ENCODE results near the gene COX15.

COX15 gene

DNA sequence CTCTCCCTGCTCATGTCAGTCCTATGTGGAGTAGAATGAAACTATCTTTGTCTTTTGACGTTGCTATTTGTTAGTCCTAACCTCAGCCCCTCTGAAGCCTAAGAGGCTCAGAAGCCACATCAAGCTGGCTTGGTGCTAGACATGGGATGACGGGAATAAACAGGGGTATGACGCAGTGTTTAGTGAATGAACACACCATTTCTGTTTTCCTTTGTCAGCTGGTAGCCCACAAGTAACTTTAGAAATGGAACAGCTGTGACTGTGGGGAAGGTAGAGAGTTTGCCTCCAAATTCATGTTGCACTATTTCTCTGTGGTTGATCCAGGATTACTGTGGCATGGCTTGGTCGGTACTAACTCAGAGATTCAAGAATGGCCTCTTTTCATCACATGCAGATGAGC, 31.3 kb downstream of the COX15 start:
- no peaks in the 10 kb centered on the region for H3K9me3 ChIP-seq (ENCODE audit: control insufficient read depth, insufficient read depth, low read length)
- no peaks in the 10 kb centered on the region for H3F3A ChIP-seq (ENCODE audit: control insufficient read depth, insufficient read depth)
- H3K27ac ChIP-seq (ENCODE audit: low read depth, low read length): no peak overlapping the region
- 0 out of 2 replicates have a peak, but pooled peaks cover 2% of the 10 kb centered on the region for H3K36me3 ChIP-seq (ENCODE audit: control insufficient read depth, low read length)
- no peaks in the 10 kb centered on the region for H3K4me1 ChIP-seq (ENCODE audit: control insufficient read depth, low read length)
- no peaks in the 10 kb centered on the region for H3K79me2 ChIP-seq (ENCODE audit: control insufficient read depth, low read length)
- TF ChIP-seq EZH2phosphoT487 (IDR thresholded peaks at IDR 0.05; ENCODE audit: borderline replicate concordance, low read length): no peak
- TF ChIP-seq, protein P1, sequence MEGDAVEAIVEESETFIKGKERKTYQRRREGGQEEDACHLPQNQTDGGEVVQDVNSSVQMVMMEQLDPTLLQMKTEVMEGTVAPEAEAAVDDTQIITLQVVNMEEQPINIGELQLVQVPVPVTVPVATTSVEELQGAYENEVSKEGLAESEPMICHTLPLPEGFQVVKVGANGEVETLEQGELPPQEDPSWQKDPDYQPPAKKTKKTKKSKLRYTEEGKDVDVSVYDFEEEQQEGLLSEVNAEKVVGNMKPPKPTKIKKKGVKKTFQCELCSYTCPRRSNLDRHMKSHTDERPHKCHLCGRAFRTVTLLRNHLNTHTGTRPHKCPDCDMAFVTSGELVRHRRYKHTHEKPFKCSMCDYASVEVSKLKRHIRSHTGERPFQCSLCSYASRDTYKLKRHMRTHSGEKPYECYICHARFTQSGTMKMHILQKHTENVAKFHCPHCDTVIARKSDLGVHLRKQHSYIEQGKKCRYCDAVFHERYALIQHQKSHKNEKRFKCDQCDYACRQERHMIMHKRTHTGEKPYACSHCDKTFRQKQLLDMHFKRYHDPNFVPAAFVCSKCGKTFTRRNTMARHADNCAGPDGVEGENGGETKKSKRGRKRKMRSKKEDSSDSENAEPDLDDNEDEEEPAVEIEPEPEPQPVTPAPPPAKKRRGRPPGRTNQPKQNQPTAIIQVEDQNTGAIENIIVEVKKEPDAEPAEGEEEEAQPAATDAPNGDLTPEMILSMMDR (IDR thresholded peaks at IDR 0.05; ENCODE audit: low read depth, low read length, poor library complexity, severe bottlenecking): no peak
- H3K27me3 ChIP-seq (ENCODE audit: control insufficient read depth, low read length): no peaks in the 10 kb centered on the region
- H3K4me2 ChIP-seq (ENCODE audit: low read length): no peak overlapping the region
- H4K20me1 ChIP-seq (ENCODE audit: control insufficient read depth, insufficient read depth, low read depth, low read length): no peaks in the 10 kb centered on the region
- H3K9me2 ChIP-seq (replicated peaks; ENCODE audit: control insufficient read depth, low read length): no peaks in the 10 kb centered on the region
- H3K4me3 ChIP-seq (ENCODE audit: low read length): no peak overlapping the region

DNA sequence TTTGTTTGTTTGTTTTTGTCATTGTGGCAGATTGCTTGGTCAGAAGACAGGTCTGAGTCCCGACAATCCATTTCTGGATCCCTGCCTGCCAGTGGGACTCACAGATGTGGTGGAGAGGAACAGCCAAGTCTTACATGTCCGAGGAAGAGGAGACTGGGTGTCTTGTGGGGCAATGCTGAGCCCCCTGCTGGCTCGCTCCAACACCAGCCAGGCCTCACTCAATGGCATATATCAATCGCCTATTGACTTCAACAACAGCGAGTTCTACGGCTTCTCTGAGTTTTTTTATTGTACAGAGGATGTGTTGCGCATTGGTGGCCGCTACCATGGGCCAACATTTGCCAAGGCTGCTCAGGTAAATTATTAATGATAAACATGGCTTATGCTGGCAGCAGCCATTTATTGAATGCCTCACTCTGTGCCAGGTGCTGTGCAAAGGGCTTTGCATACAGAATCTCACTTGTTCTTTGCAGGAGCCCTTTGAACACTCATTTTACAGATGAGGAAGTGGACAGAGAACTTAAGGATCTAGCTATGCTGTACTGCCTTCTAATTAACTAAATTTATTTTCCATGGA, 33.3 kb downstream of the COX15 start:
- no peaks in the 10 kb centered on the region for H3K9me2 ChIP-seq (replicated peaks; ENCODE audit: control insufficient read depth, low read length)
- no peaks in the 10 kb centered on the region for H3K4me1 ChIP-seq (ENCODE audit: control insufficient read depth, low read length)
- no peak overlapping the region for H3K4me2 ChIP-seq (ENCODE audit: low read length)
- TF ChIP-seq, protein P1 (IDR thresholded peaks at IDR 0.05; ENCODE audit: low read depth, low read length, poor library complexity, severe bottlenecking): peak; percentile 14
- TF ChIP-seq EZH2phosphoT487 (IDR thresholded peaks at IDR 0.05; ENCODE audit: borderline replicate concordance, low read length): no peak
- no peaks in the 10 kb centered on the region for H3K27me3 ChIP-seq (ENCODE audit: control insufficient read depth, low read length)
- no peak overlapping the region for H3K4me3 ChIP-seq (ENCODE audit: low read length)
- H4K20me1 ChIP-seq (ENCODE audit: control insufficient read depth, insufficient read depth, low read depth, low read length): no peaks in the 10 kb centered on the region
- 0 out of 2 replicates have a peak, but pooled peaks cover 2% of the 10 kb centered on the region for H3K36me3 ChIP-seq (ENCODE audit: control insufficient read depth, low read length)
- no peaks in the 10 kb centered on the region for H3K79me2 ChIP-seq (ENCODE audit: control insufficient read depth, low read length)
- H3F3A ChIP-seq (ENCODE audit: control insufficient read depth, insufficient read depth): no peaks in the 10 kb centered on the region
- H3K27ac ChIP-seq (ENCODE audit: low read depth, low read length): no peak overlapping the region
- no peaks in the 10 kb centered on the region for H3K9me3 ChIP-seq (ENCODE audit: control insufficient read depth, insufficient read depth, low read length)

DNA sequence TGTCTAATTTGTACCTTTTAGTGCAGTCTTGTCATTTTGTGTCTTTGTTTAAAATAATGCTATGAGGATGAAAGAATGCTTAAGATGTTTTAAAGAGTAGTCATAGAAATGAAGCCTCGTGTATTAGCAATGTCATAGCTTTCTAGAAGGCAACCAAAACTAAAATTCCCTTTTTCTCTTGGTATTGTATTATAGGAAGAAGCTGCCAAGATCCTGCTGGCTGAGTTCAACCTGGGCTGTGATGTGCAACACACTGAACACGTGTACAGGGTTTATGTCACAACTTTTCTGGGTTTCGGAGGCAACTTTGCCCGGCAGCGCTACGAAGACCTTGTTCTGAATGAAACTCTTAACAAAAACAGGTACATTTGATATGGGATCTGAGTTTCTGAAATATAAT, 36.2 kb downstream of the COX15 start:
- TF ChIP-seq, protein P1 (IDR thresholded peaks at IDR 0.05; ENCODE audit: low read depth, low read length, poor library complexity, severe bottlenecking): no peak
- TF ChIP-seq EZH2phosphoT487 (IDR thresholded peaks at IDR 0.05; ENCODE audit: borderline replicate concordance, low read length): no peak

More for the DNA sequence above, 36.2 kb downstream of the COX15 start:
- Histone ChIP-seq H3K79me2 (ENCODE audit: control insufficient read depth, low read length) (no peaks in the 10 kb centered on the region), H3K4me1 (ENCODE audit: control insufficient read depth, low read length) (no peaks in the 10 kb centered on the region), H3F3A (ENCODE audit: control insufficient read depth, insufficient read depth) (no peaks in the 10 kb centered on the region), H3K4me3 (ENCODE audit: low read length) (no peak overlapping the region), H3K9me3 (ENCODE audit: control insufficient read depth, insufficient read depth, low read length) (no peaks in the 10 kb centered on the region), H3K36me3 (ENCODE audit: control insufficient read depth, low read length) (no peaks in the 10 kb centered on the region), H3K9me2 (replicated peaks; ENCODE audit: control insufficient read depth, low read length) (no peaks in the 10 kb centered on the region), H3K27me3 (ENCODE audit: control insufficient read depth, low read length) (no peaks in the 10 kb centered on the region), H3K4me2 (ENCODE audit: low read length) (no peak overlapping the region), H3K27ac (ENCODE audit: low read depth, low read length) (no peak overlapping the region), H4K20me1 (ENCODE audit: control insufficient read depth, insufficient read depth, low read depth, low read length) (no peaks in the 10 kb centered on the region)

Measured in DOHH2 (cell line).